H1 (cell line): ENCODE measurements around the gene CENPM. TPM values are rescaled to one million over a fixed set of nuclear protein-coding genes. Genes with fewer than 3 reads are reported as not detected.

Experiments
- CREB1 ChIP-seq: IDR thresholded peaks from 2 replicates; pipeline ENCODE4 v1.6.1; 2012; ENCODE audit warnings: inconsistent platforms
- CTBP2 ChIP-seq: IDR thresholded peaks from 2 replicates; pipeline ENCODE4 v1.7.0; 2011; ENCODE audit warnings: borderline replicate concordance, mild to moderate bottlenecking, moderate library complexity, mixed read lengths, low read length; ENCODE audit not compliant: insufficient read depth, insufficient read length
- RFX5 ChIP-seq: IDR thresholded peaks from 2 replicates; pipeline ENCODE4 v1.6.1; 2011; ENCODE audit warnings: low read depth, low read length, improper control_type of control experiment, borderline replicate concordance
- TCF12 ChIP-seq: IDR thresholded peaks from 2 replicates; pipeline ENCODE4 v1.6.1; 2011; ENCODE audit warnings: low read depth, mild to moderate bottlenecking, low read length
- polyA plus RNA-seq, 7 experiments: library from polyadenylated mRNA; depleted of rRNA in 3 of 7; stranded (reverse) in 5 of 7; unstranded in 2 of 7; fragments of >200 nt in 5 of 7; fragments of 200-250 nt in 2 of 7; gene quantifications; 1 replicate in 5 of 7; 2 replicates in 1 of 7; 4 replicates in 1 of 7; pipeline versions ENCODE4 v1.2.1 to v1.2.3, GENCODE V29; 2011 to 2013; ENCODE audit warnings: missing spikeins in 2 of 7, mixed read lengths in 2 of 7
- total RNA-seq: library from RNA; stranded (reverse); fragmentation: NEBNext Ultra II Directional; extraction: Animal tissue kit (Norgen Biotek cat#: 25700); gene quantifications from 2 replicates; pipeline ENCODE4 v1.2.1, GENCODE V29; 2021
- TF ChIP-seq, protein P1 (sequence below): IDR thresholded peaks from 2 replicates; pipeline ENCODE4 v1.6.1; 2011; ENCODE audit warnings: low read depth, mild to moderate bottlenecking, low read length; ENCODE audit not compliant: insufficient read depth

Gene CENPM
- total and polyA plus RNA-seq, 2 of the 8 experiments (the other 6 are each of a cell fraction or from before 2014, with no cell fraction given): 32.0 to 80.4 TPM

DNA sequence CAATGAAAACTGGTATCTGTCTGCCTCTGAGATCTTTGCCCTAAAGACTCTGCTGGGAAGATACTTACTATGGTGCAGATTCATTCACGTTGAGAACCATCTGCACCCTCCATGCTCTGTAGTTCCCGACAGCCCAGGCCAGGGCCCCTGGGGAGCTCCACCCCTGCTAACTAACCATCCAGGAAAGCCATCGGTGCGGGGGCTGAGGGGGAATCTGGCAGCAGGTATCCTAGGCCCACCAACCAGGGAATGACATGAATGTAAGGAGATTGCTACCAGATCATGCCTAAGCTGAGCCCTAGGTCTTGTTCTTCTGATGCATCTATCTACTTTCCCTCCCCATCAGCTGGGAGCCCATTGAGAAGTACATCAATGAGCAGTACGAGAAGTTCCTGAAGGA, 40.3 kb upstream of the CENPM start (continued):
- TF ChIP-seq, protein P1, sequence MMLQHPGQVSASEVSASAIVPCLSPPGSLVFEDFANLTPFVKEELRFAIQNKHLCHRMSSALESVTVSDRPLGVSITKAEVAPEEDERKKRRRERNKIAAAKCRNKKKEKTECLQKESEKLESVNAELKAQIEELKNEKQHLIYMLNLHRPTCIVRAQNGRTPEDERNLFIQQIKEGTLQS: no peak
- TF ChIP-seq CREB1: no peak
- TF ChIP-seq RFX5: no peak
- TF ChIP-seq TCF12: no peak
- TF ChIP-seq CTBP2: no peak
